Stimulated activated CD8-positive, alpha-beta memory T cell treated with anti-CD3 and anti-CD28 coated beads, Interleukin-4, amount 100 ng/mL, for 24 hours (primary cell): ENCODE results near the gene UNC93A.
"Not testable (repeated sequence)": the region's sequence is repeated elsewhere in the genome, so short reads cannot be mapped to it uniquely, and the experiment has no call there.

Experiments used
- DNase-seq: peaks from one replicate; pipeline ENCODE4 v3.0.0-alpha.2; 2020; ENCODE audit warnings: low read depth

The UNC93A gene

DNA sequence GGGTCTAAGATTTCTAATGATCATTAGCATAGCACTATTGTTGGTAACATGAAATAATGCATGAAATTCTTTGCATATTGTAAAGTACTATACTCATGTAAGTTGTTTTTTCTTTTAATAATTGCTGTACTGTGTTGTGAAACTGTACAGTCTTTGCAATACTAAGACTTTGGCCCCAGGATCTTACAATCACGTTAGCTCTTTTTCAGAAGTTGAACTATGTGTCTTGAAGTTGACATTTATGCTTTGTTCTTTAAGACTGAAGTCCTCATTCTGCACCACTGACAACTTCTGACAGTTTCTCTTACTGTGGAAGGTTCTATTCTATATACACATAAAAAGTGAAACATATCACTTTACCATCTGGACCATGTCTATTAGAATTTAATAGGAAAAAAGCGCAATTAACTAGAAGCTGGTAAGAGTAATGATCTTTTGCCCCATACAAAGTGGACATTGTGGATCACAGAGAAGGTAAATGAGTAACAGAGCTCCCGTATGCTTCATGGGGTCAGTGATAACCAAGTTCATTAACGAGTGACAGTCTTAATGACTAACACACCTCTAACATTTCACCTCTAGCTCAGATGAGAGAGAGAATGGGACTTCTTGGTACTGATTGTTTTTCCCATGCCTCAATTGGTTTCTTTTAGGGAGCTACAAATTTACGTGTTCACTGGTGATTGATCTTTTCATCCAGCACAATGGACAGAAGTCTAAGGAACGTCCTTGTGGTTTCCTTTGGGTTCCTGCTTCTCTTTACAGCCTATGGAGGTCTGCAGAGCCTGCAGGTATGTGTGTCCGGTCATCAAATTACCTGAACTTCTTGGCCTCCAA, at the start of gene UNC93A:
Gene UNC93A (plus strand): TSS at position 530 of the 837 bp plus-strand sequence. CDS start 175 bp downstream, at position 705.
- DNase-seq: no peak

GRCh38 chr6:167241321-167242134, 49.6 kb upstream of the UNC93A start:
- not testable (repeated sequence) for DNase-seq

GRCh38 chr6:167242135-167242506, 49.0 kb upstream of the UNC93A start:
- DNase-seq: not testable (repeated sequence)

DNA sequence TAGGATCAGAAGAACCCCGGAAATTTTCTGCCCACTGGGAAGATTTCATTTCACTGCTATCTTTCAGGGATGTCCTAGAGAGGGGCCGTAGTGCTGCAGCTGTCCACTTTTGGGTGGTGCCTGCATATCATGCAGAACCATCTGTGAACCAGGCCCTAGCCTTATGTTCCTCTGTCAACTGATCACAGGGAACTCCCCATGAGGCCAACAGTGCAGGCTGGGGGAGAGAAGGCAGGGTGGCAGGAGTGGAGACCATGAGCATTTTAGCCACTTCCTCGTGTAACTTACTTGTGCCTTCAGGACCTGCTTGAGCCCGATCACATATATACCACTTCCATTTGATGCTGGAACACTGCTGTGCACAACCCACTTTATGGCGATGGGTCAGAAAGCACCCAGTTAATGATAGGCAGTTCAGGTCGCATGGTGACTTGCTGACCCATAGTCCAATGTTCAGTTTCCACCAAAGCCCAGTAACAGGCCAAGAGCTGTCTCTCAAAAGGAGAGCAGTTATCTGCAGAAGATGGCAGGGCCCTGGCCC, 48.5 kb upstream of the UNC93A start:
- not testable (repeated sequence) for DNase-seq

- no peak for DNase-seq
Observed at GRCh38 chr6:167244064-167244960, 46.8 kb upstream of the UNC93A start.

GRCh38 chr6:167244991-167245390, 46.1 kb upstream of the UNC93A start:
- DNase-seq: no peak

DNA sequence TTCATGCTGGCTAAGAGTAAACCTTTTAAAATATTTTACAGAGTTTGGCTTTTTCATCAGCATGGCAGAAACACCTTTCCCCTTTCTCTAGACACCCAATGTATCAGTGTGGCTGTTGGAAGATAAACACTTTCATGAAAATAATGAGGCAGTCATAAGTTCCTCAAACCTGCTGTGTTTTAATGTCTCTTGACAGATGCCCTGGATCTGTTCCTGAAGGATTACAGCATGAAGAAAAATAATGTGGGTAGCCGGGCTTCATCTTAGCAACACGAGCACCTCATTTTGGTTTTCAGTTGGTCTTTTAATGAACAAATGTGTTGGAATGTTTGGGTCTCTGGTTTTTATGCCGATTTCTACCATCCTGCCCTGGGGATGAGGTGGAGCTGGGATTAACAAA, 45.5 kb upstream of the UNC93A start:
- no peak for DNase-seq

DNA sequence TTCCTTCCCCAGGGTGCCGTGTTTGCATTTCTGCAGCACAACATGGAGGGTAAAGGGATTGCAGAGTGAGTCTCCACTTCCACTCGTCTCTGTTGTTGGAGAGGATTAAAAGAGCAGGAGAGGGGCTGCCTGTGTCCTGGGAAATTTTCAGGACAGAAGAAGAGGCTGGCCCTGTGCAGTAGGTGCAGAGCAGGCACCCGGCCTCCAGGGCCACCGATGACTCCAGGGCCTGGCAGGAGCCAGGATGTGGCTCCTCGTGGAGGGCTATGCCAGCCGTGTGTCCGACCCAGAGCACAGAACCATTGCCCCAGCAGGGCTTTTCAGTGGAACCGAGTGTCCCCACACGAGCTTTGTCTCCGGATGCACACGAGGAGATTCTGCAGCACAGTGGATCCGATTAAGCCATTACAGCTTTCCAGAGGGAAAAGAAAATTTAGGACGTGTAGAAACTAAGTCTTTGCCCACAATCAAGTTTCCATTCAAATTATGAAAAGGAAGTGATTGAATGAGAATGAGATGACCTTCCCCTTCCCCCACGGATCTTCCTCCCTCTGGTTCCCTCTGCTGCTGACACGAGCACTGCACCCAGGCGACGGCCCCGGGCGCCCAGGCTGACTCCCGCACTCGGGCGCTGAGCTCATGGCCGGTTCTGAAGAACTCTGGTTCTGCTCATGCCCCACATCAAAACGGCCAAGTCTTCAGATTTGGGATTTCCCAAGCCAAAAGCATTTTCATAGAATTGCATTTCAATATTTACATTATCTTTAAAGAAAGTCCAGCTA, 43.1 kb upstream of the UNC93A start:
- no peak for DNase-seq

GRCh38 chr6:167248878-167249455, 42.1 kb upstream of the UNC93A start:
- DNase-seq: not testable (repeated sequence)

- no peak for DNase-seq
Observed at GRCh38 chr6:167252271-167252670, 38.8 kb upstream of the UNC93A start.

DNA sequence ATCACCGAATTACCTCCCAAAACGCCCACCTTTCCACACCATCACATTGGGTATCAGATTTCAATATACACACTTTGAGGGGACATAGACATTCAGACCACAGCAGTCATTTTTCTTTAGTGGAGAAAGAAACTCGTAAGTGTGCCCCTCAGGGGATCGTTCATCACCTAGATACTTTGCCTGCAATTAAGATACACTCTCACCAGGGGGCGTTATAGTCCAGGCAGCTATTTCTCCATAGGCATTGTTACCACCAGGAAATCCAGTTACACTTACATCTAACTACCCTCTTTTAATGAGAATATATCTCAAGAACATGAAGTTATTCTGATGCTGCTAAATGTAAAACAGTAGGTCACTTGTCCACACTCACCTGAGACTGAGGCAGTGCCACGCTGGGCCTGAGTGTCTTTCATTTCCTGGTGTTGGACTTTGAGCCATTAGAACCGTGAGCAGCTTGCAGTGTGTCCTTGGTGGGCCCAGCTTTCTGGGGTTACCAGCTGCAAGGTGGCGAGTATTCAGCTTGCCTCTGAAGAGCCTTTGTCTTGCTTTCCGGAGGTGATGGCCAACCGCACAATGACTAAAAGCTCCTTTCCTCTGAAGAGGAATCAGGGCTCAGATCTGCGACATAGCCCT, 35.1 kb upstream of the UNC93A start:
- DNase-seq: no peak

GRCh38 chr6:167258646-167259045, 32.5 kb upstream of the UNC93A start:
- no peak for DNase-seq

GRCh38 chr6:167266057-167266829, 24.9 kb upstream of the UNC93A start:
- not testable (repeated sequence) for DNase-seq

DNA sequence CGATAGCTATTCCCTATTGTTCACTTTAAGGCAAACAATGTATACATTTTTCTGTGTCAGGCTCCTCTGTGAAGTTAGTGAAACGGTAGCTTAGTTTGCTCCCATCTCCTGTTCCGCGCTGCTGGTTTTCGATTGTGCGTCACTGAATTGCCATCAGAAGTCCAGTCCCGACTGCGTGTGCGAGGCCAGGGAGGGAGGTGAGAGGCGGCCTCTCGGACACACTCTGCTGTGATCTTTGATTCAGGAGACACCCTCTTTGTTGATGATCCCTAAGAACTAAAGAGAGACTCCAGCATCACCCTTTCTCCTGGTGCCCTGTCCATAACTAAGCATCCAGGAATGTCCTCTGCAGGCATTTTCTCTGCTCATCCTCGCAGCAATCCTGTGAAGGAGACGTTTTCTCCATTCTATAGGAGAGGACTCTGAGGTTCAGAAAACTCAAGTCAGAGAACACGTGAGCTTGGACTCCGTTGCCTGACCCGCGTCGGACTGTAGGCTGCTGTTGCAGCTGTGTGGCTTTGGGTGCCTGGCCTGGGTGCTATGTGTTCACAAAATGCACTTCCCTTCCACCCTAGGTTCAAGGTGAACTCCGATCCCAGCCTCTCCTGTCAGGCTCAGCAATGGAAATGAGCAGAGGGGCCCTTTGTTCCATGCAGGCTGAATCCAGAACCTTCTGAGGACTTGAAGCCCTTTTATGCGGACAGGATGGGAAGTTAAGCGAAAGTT, 24.1 kb upstream of the UNC93A start:
- no peak for DNase-seq

DNA sequence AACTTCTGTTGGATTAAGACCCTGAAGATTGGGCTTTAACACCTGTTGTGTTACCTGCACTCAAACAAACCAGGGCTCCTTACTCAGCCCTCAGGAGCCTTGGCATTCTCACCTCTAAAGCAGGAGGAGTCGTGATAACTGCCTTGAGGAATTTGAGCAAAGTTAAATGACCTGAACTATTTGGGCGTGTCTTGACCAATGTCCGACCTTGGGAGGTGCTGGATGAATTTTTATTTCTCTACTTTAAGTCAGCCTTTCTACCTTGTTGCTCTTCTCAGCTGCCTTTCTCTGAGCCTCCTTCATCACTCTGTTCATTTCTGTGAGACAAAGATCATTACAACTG, 23.6 kb upstream of the UNC93A start:
- not testable (repeated sequence) for DNase-seq

- DNase-seq: no peak
Observed at GRCh38 chr6:167267921-167268401, 23.2 kb upstream of the UNC93A start.

DNA sequence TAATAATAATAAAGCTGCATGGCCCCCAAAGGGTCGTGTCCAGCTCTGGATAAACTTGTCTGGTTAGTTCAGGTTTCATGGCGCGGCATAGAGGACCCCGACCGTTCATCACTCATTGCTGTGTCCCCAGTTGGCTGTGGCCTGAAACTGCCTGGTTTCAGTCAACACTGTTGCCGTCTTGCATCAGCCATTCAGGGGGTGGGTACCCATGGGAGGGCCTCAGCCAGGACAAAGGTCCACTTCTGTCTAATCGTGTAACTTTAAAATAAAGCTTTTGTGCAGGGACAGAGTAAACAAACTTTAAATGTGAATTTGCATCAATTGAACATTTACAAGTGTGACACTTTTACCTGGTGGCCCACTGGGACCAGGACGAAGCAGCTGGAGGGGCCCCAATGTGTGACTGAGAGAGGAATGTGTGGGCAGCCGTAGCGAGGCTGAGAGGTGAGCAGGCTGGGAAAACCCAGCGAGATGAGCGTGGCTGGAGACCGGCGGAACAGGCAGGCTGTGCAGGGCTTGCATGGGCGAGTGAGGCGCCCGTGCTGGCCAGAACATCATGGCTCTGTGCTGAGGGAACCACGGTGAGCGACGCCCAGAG, 22.3 kb upstream of the UNC93A start:
- DNase-seq: no peak
